K562 (cell line): ENCODE measurements around the gene RASGRP2. TPM values are rescaled to one million over a fixed set of nuclear protein-coding genes. Genes with fewer than 3 reads are reported as not detected.

ENCODE experiments used
- CREB1 ChIP-seq, 2 experiments: sonication (generic) in 1 of 2; formaldehyde crosslinking in 1 of 2; IDR thresholded peaks; 2 replicates each; pipeline versions ENCODE4 v1.6.1 to v1.8.0; 2012 to 2022; ENCODE audit warnings: inconsistent platforms in 1 of 2, mild to moderate bottlenecking in 1 of 2, missing genetic modification reagents in 1 of 2, moderate library complexity in 1 of 2
- KDM1A ChIP-seq, 2 experiments: fragments of 450-650 bp; IDR thresholded peaks; 2 replicates each; pipeline ENCODE4 v1.6.1; 2016; ENCODE audit warnings: mild to moderate bottlenecking in 2 of 2
- NR2C1 ChIP-seq, 2 experiments: fragments of 450-650 bp; IDR thresholded peaks; 2 replicates each; pipeline ENCODE4 v1.6.1; 2017; ENCODE audit warnings: mild to moderate bottlenecking in 2 of 2, antibody characterized with exemption in 1 of 2, inconsistent platforms in 1 of 2, missing compliant biosample characterization in 1 of 2, missing genetic modification characterization in 1 of 2
- NR4A1 ChIP-seq, 2 experiments: fragments of 250-450 bp in 1 of 2; fragments of 450-650 bp in 1 of 2; sonication (Bioruptor Pico) in 1 of 2; IDR thresholded peaks; 2 replicates each; pipeline versions ENCODE4 v1.4.0 to v1.6.1; 2016 to 2020; ENCODE audit warnings: mild to moderate bottlenecking in 2 of 2, missing compliant biosample characterization in 1 of 2, missing genetic modification characterization in 1 of 2, moderate library complexity in 1 of 2
- REST ChIP-seq, 2 experiments: fragments of 450-650 bp; formaldehyde crosslinking in 1 of 2; IDR thresholded peaks; 2 replicates each; pipeline versions ENCODE4 v1.4.0 to v1.6.1; 2014 to 2020; ENCODE audit warnings: mild to moderate bottlenecking in 2 of 2, borderline replicate concordance in 1 of 2, low read depth in 1 of 2
- SNIP1 ChIP-seq: fragments of 450-650 bp; IDR thresholded peaks from 2 replicates; pipeline ENCODE4 v1.7.1; 2017; ENCODE audit warnings: low read depth, mild to moderate bottlenecking
- TCFL5 ChIP-seq: fragments of 250-450 bp; sonication (Bioruptor Pico); conservative IDR thresholded peaks from 2 replicates; pipeline ENCODE4 v1.6.1; 2021; ENCODE audit warnings: mild to moderate bottlenecking, moderate library complexity, matching md5 sums
- ZBTB1 ChIP-seq: sonication (generic); formaldehyde crosslinking; IDR thresholded peaks from 2 replicates; pipeline ENCODE4 v1.8.1; 2023; ENCODE audit warnings: missing genetic modification reagents, low read depth, mild to moderate bottlenecking, borderline replicate concordance
- polyA plus RNA-seq, 8 experiments: library from polyadenylated mRNA; depleted of rRNA in 4 of 8; stranded (reverse) in 5 of 8; unstranded in 3 of 8; fragments of >200 nt; fragmentation: Nextera tagmentation in 2 of 8; fragmentation: Illumina TruSeq in 1 of 8; extraction: Ambion mirVana in 2 of 8; extraction: Trizol in 1 of 8; gene quantifications; 2 replicates each; pipeline versions ENCODE4 v1.2.1 to v1.2.3, GENCODE V29; 2011 to 2014; ENCODE audit warnings: inconsistent platforms in 1 of 8, missing spikeins in 1 of 8
- total RNA-seq, 7 experiments: library from RNA; depleted of rRNA in 6 of 7; stranded (reverse); fragments of >200 nt in 6 of 7; fragmentation: Illumina TruSeq in 2 of 7; extraction: Trizol in 2 of 7; gene quantifications; 2 replicates each; pipeline versions ENCODE4 v1.2.1 to v1.2.3, GENCODE V29; 2011 to 2021; ENCODE audit warnings: low replicate concordance in 1 of 7
- TF ChIP-seq, protein P1 (sequence below): IDR thresholded peaks from 2 replicates; pipeline ENCODE4 v1.6.1; 2012; ENCODE audit warnings: low read depth, low read length, improper control_type of control experiment, borderline replicate concordance
- TF ChIP-seq, protein P2 (sequence below): fragments of 250-450 bp; sonication (Bioruptor Pico); IDR thresholded peaks from 2 replicates; pipeline ENCODE4 v1.4.0; 2020; ENCODE audit warnings: mild to moderate bottlenecking, moderate library complexity

Gene RASGRP2
- total and polyA plus RNA-seq, 9 of the 15 experiments (the other 6 are each of a cell fraction or from before 2014, with no cell fraction given): 0.87 to 22.7 (median 5.5) TPM

- TF ChIP-seq, protein P1, sequence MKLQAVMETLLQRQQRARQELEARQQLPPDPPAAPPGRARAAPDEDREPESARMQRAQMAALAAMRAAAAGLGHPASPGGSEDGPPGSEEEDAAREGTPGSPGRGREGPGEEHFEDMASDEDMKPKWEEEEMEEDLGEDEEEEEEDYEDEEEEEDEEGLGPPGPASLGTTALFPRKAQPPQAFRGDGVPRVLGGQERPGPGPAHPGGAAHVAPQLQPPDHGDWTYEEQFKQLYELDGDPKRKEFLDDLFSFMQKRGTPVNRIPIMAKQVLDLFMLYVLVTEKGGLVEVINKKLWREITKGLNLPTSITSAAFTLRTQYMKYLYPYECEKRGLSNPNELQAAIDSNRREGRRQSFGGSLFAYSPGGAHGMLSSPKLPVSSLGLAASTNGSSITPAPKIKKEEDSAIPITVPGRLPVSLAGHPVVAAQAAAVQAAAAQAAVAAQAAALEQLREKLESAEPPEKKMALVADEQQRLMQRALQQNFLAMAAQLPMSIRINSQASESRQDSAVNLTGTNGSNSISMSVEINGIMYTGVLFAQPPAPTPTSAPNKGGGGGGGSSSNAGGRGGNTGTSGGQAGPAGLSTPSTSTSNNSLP: no peak
- TF ChIP-seq CREB1 (IDR thresholded peaks at IDR 0.05) (no peak), CREB1 (CRISPR knock-in tag; IDR thresholded peaks at IDR 0.05) (no peak), KDM1A (IDR thresholded peaks at IDR 0.05) (0 out of 4 replicates have a peak, but pooled peaks of 1 of the 2 experiments have one; percentile 12), SNIP1 (no peak), TCFL5 (CRISPR knock-in tag) (no peak), ZBTB1 (no peak), REST (IDR thresholded peaks at IDR 0.05; ENCODE audit: borderline replicate concordance) (no peak), REST (CRISPR knock-in tag; IDR thresholded peaks at IDR 0.05; ENCODE audit: low read depth) (no peak), NR2C1 (IDR thresholded peaks at IDR 0.05) (no peak), NR2C1 (tag; IDR thresholded peaks at IDR 0.05) (0 out of 2 replicates have a peak, but pooled peaks have one; percentile 27), NR4A1 (CRISPR knock-in tag; IDR thresholded peaks at IDR 0.05) (no peak), NR4A1 (tag; IDR thresholded peaks at IDR 0.05) (peak; percentile 73; the same call in 1 of the 2 replicates)
- TF ChIP-seq, protein P2, sequence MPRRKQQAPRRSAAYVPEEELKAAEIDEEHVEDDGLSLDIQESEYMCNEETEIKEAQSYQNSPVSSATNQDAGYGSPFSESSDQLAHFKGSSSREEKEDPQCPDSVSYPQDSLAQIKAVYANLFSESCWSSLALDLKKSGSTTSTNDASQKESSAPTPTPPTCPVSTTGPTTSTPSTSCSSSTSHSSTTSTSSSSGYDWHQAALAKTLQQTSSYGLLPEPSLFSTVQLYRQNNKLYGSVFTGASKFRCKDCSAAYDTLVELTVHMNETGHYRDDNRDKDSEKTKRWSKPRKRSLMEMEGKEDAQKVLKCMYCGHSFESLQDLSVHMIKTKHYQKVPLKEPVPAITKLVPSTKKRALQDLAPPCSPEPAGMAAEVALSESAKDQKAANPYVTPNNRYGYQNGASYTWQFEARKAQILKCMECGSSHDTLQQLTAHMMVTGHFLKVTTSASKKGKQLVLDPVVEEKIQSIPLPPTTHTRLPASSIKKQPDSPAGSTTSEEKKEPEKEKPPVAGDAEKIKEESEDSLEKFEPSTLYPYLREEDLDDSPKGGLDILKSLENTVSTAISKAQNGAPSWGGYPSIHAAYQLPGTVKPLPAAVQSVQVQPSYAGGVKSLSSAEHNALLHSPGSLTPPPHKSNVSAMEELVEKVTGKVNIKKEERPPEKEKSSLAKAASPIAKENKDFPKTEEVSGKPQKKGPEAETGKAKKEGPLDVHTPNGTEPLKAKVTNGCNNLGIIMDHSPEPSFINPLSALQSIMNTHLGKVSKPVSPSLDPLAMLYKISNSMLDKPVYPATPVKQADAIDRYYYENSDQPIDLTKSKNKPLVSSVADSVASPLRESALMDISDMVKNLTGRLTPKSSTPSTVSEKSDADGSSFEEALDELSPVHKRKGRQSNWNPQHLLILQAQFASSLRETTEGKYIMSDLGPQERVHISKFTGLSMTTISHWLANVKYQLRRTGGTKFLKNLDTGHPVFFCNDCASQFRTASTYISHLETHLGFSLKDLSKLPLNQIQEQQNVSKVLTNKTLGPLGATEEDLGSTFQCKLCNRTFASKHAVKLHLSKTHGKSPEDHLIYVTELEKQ (CRISPR knock-in tag): no peak
These were observed 10.4 kb upstream of the RASGRP2 start (continued) for GRCh38 chr11:64754124-64754918.
